GM18508 (cell line): ENCODE measurements around the gene MS4A13.
"Not testable (repeated sequence)": the region's sequence is repeated elsewhere in the genome, so short reads cannot be mapped to it uniquely, and the experiment has no call there.

ENCODE experiments used
- ATAC-seq: cut with Tn5 transposase; IDR thresholded peaks from one replicate; pipeline ENCODE4 v1.9.1; 2021; ENCODE audit warnings: moderate number of reproducible peaks; ENCODE audit not compliant: insufficient read depth, unreplicated experiment

Gene MS4A13

GRCh38 chr11:60528934-60529333 lies 13.7 kb downstream of the MS4A13 start:
- no peak for ATAC-seq

- no peak for ATAC-seq
Observed at GRCh38 chr11:60530454-60531100, 15.4 kb downstream of the MS4A13 start.

- not testable (repeated sequence) for ATAC-seq
Observed at GRCh38 chr11:60532383-60532782, 17.2 kb downstream of the MS4A13 start.

GRCh38 chr11:60538627-60539026 lies 23.4 kb downstream of the MS4A13 start:
- not testable (repeated sequence) for ATAC-seq

GRCh38 chr11:60544077-60544476 lies 28.9 kb downstream of the MS4A13 start:
- ATAC-seq, result no peak

- no peak for ATAC-seq
Observed at GRCh38 chr11:60561254-60561653, 46.1 kb downstream of the MS4A13 start.

GRCh38 chr11:60563553-60564235 lies 48.5 kb downstream of the MS4A13 start:
- ATAC-seq, result no peak

- ATAC-seq, result no peak
Observed at GRCh38 chr11:60566776-60567175, 51.6 kb downstream of the MS4A13 start.

- peak; percentile 91 for ATAC-seq
Observed at GRCh38 chr11:60570970-60571369, 55.8 kb downstream of the MS4A13 start.

- ATAC-seq, result no peak
Observed at GRCh38 chr11:60589611-60590010, 74.4 kb downstream of the MS4A13 start.
